Measurements from ENCODE around the gene CSAD.

GRCh38 chr12:53222170-53222721 lies 41.5 kb upstream of the CSAD start:
- TF ChIP-seq RCOR1 (IDR thresholded peaks at IDR 0.05; ENCODE audit: low read length) (peak; percentile 53; the same call in 1 of the 2 replicates), YY1 (IDR thresholded peaks at IDR 0.05; ENCODE audit: low read depth) (no peak), POLR2AphosphoS5 (IDR thresholded peaks at IDR 0.05; ENCODE audit: low read depth, low read length) (peak; percentile 78; the same call in 1 of the 2 replicates), CTCF (IDR thresholded peaks at IDR 0.05) (no peak), MAX (IDR thresholded peaks at IDR 0.05; ENCODE audit: low read depth) (no peak)
